ENCODE data around the gene PPP3R2.

PPP3R2 gene

DNA sequence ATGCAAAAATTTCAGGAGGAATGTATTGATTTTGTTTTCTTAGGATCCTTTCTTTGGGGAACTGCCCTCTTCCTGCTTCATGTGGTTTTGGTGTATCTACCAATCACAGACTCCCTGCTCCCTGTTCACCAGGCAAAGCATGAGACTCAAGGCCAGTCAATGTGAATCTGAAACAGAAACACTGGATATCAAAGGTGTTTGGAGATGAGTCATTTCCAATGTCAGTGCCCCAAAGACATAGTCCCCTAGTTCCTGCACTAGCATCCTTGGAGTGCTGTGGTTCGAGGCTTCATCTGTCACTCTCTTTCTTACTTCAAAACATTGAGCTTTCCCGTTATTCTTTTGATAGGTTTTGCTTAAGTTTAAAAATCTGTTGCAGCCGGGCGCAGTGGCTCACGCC is 8.1 kb downstream of the PPP3R2 start:
- TF ChIP-seq FOXP2 (optimal IDR thresholded peaks at IDR 0.05; ENCODE audit: borderline replicate concordance, extremely low read depth, extremely low read length, insufficient read depth) (no peak), TAF1 (IDR thresholded peaks at IDR 0.05; ENCODE audit: borderline replicate concordance, insufficient read depth, low read length) (no peak), POLR2AphosphoS5 (IDR thresholded peaks at IDR 0.05; ENCODE audit: low read depth, low read length) (no peak), SIN3A (IDR thresholded peaks at IDR 0.05; ENCODE audit: borderline replicate concordance, insufficient read depth, low read length) (no peak)
- TF ChIP-seq, protein P1, sequence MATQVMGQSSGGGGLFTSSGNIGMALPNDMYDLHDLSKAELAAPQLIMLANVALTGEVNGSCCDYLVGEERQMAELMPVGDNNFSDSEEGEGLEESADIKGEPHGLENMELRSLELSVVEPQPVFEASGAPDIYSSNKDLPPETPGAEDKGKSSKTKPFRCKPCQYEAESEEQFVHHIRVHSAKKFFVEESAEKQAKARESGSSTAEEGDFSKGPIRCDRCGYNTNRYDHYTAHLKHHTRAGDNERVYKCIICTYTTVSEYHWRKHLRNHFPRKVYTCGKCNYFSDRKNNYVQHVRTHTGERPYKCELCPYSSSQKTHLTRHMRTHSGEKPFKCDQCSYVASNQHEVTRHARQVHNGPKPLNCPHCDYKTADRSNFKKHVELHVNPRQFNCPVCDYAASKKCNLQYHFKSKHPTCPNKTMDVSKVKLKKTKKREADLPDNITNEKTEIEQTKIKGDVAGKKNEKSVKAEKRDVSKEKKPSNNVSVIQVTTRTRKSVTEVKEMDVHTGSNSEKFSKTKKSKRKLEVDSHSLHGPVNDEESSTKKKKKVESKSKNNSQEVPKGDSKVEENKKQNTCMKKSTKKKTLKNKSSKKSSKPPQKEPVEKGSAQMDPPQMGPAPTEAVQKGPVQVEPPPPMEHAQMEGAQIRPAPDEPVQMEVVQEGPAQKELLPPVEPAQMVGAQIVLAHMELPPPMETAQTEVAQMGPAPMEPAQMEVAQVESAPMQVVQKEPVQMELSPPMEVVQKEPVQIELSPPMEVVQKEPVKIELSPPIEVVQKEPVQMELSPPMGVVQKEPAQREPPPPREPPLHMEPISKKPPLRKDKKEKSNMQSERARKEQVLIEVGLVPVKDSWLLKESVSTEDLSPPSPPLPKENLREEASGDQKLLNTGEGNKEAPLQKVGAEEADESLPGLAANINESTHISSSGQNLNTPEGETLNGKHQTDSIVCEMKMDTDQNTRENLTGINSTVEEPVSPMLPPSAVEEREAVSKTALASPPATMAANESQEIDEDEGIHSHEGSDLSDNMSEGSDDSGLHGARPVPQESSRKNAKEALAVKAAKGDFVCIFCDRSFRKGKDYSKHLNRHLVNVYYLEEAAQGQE (IDR thresholded peaks at IDR 0.05; ENCODE audit: insufficient read depth in 1 of 2, low read depth in 2 of 2, low read length in 2 of 2) = no peak

DNA sequence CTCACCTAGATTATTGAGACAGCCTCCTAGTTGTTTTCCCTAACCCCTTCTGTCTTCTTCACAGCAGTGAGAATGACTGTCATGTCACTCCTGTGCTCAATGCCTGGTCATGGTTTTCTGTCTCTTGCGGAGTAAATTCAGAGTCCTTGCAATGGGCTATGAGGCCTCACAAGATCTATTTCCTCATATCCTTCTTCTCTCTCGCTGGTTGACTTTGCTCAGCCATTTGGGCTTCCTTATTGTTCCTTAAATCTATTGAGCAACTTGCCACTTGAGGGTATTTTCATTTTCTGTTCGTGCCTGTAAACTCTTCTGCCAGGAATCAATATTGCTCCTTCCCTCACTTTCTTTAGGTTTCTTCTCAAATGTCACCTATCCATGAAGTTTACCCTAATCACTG is 9.0 kb downstream of the PPP3R2 start:
- TF ChIP-seq SIN3A (IDR thresholded peaks at IDR 0.05; ENCODE audit: borderline replicate concordance, insufficient read depth, low read length) = no peak
- no peak for TF ChIP-seq POLR2AphosphoS5 (IDR thresholded peaks at IDR 0.05; ENCODE audit: low read depth, low read length)
- no peak for TF ChIP-seq TAF1 (IDR thresholded peaks at IDR 0.05; ENCODE audit: borderline replicate concordance, insufficient read depth, low read length)

DNA sequence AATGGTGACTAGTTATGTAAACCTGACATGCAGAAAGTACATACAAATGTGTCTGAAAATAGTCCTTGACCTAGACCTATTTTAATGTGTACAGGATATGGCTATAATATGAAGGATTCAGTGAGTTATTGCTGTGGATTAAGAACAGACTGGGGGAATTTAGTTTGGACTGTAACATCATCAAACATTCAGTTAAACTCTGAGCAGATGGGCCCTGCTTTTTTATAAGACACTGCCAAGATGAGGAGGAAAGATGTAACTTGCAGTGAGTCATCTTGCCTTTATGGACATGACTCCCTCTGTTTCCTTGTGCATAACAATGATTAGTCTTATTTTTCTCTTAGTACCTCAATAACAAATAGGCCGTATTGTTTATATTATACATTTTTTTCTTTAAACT is 12.2 kb downstream of the PPP3R2 start:
- no peak for TF ChIP-seq SIN3A (IDR thresholded peaks at IDR 0.05; ENCODE audit: borderline replicate concordance, insufficient read depth, low read length)
- TF ChIP-seq, protein P1 (IDR thresholded peaks at IDR 0.05; ENCODE audit: insufficient read depth in 1 of 2, low read depth in 2 of 2, low read length in 2 of 2) = no peak
- TF ChIP-seq FOXP2 (optimal IDR thresholded peaks at IDR 0.05; ENCODE audit: borderline replicate concordance, extremely low read depth, extremely low read length, insufficient read depth) = no peak
- TF ChIP-seq TAF1 (IDR thresholded peaks at IDR 0.05; ENCODE audit: borderline replicate concordance, insufficient read depth, low read length) = no peak
- TF ChIP-seq POLR2AphosphoS5 (IDR thresholded peaks at IDR 0.05; ENCODE audit: low read depth, low read length) = no peak

DNA sequence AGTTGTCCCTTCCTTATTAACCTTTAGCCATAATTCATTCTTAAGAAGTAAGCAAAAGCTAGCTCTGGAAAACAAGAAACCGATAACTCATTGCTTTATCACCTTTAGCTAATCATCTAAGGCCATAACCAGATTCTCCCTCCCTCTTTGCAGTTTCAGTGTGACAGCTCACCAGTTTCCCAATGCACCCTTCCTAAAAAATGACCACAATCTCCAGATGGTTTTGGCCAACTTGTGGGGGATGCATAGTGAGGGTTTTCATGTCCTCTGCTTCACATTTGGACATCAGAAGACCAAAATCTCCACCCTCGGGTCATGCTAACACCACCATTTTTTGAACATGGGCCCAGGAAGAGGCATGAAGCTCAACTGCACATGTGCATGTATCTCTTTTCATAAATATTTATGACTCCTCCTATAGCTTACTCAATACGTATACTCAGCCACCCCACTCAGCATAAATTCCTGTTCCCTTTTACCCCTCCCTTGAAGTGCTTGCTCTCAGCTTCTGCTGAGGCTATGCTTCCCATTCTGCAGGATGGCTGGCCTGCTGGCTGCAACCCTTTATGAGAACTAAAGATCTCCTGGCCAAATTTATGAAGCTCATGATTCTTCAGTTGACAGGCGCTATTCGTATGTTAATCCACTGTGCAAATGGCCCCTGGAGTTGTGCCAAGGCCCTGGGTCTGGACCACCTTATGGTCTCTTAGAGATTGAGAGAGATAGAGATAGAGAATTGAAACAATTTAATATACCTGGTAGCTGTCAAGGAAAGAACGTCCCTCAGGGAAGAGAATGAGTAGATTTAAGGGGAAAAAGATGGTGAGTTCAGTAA is 14.8 kb downstream of the PPP3R2 start:
- no peak for TF ChIP-seq SIN3A (IDR thresholded peaks at IDR 0.05; ENCODE audit: borderline replicate concordance, insufficient read depth, low read length)

DNA sequence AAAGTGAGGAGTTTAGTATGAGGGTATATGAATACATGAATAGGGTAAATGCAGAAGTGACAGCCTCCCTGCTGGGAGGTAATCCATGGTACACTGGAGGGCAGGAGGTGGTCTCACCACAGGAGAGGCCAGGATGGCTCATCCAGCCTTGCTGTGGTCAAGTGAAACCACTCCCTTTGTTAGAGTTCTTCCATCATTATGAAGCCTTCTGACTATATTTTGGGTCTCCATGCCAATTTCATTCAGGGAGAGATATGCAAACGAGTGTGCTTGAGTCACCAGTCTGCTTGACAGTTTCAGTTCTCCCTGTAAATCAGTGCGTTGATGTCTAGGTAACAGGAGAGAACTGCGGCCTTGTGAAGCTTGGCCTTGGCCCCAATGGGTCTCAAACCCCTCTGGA is 16.4 kb downstream of the PPP3R2 start:
- TF ChIP-seq POLR2AphosphoS5 (IDR thresholded peaks at IDR 0.05; ENCODE audit: low read depth, low read length) (no peak), SIN3A (IDR thresholded peaks at IDR 0.05; ENCODE audit: borderline replicate concordance, insufficient read depth, low read length) (no peak), FOXP2 (optimal IDR thresholded peaks at IDR 0.05; ENCODE audit: borderline replicate concordance, extremely low read depth, extremely low read length, insufficient read depth) (no peak), TAF1 (IDR thresholded peaks at IDR 0.05; ENCODE audit: borderline replicate concordance, insufficient read depth, low read length) (no peak)
- TF ChIP-seq, protein P1 (IDR thresholded peaks at IDR 0.05; ENCODE audit: insufficient read depth in 1 of 2, low read depth in 2 of 2, low read length in 2 of 2) = no peak

DNA sequence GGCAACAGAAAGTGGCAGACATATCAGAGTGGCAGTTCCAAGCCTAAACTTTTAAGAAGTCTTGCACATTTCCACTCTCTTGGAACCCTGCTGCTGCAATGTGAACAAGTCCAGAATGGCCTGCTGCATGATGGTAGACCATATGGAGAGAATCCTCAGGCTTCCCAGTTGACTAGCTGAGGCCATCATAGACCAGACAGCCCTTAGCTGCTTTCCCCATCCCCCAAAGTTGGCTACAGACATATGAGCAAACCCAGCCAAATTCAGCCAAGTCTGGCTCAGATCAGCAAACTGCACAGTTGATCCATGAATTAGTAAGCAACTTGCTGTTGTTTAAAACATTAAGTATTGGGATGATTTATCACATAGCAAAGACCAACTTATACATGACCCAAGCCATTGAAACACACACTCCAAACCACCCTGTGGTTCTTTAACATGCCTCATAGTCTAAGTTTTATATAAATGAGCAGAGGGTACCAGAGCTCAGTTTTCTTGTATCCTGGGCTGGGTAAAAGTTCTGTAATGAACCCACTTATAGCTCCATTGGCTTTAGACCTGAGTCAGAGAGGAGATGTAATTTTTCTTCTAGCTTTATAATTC is 19.9 kb downstream of the PPP3R2 start:
- TF ChIP-seq SIN3A (IDR thresholded peaks at IDR 0.05; ENCODE audit: borderline replicate concordance, insufficient read depth, low read length) = no peak
- TF ChIP-seq, protein P1 (IDR thresholded peaks at IDR 0.05; ENCODE audit: insufficient read depth in 1 of 2, low read depth in 2 of 2, low read length in 2 of 2) = no peak
- TF ChIP-seq FOXP2 (optimal IDR thresholded peaks at IDR 0.05; ENCODE audit: borderline replicate concordance, extremely low read depth, extremely low read length, insufficient read depth) = no peak
- no peak for TF ChIP-seq POLR2AphosphoS5 (IDR thresholded peaks at IDR 0.05; ENCODE audit: low read depth, low read length)
- no peak for TF ChIP-seq TAF1 (IDR thresholded peaks at IDR 0.05; ENCODE audit: borderline replicate concordance, insufficient read depth, low read length)

All from PFSK-1 (cell line).